HG02623 (cell line): ENCODE data around the gene MSTO1.
A peak's percentile ranks its signal among the peaks of the same experiment; 100 is the strongest.
"Not testable (repeated sequence)": the region's sequence is repeated elsewhere in the genome, so short reads cannot be mapped to it uniquely, and the experiment has no call there.

Experiments used
- ATAC-seq: cut with Tn5 transposase; IDR thresholded peaks from one replicate; pipeline ENCODE4 v1.9.1; 2021; ENCODE audit warnings: moderate library complexity; ENCODE audit not compliant: unreplicated experiment

Gene MSTO1

GRCh38 chr1:155610257-155610647 is 234 bp downstream of the MSTO1 start:
- ATAC-seq, result peak; percentile 7

DNA sequence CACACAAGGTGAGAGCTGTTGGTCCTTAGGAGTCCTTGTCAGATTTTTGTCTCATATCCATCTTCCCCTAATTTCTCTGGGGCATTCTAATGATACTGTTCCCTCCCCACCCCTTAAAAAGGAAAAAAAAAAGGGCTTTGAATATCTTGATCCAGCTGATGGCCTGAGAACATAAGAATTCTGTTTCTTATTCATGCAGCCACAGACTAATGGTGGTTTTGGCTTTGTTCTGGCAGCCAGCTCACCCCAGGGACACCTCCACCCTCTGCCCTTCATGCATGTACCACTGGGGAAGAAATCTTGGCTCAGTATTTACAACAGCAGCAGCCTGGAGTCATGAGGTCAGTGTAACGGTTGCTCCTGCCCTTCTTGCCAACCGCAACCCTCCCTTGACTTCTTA is 3.2 kb downstream of the MSTO1 start:
- ATAC-seq, result not testable (repeated sequence)

DNA sequence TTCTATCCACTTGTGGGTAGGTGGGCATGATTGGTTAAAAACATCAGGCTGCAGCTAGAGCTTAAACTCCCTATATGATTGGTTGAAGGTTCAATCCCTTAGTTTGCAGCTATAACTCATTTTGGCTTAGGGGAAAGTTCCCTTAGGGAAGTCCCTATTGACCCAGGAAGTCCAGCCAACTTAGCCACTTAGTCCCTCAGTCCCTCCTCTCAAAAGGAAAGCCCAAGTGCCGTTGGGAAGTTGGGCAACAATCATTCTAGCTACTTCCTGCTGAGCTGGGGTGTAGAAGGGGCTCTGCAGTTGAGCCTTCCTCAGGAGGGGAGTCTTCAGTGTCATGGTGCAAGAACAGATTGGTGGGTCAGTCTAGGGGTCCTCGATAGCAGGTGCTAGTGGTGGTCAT is 12.2 kb downstream of the MSTO1 start:
- ATAC-seq, result no peak

GRCh38 chr1:155623357-155623756 is 13.3 kb downstream of the MSTO1 start:
- no peak for ATAC-seq

GRCh38 chr1:155626428-155626827 is 16.4 kb downstream of the MSTO1 start:
- not testable (repeated sequence) for ATAC-seq

- ATAC-seq, result no peak
Observed at GRCh38 chr1:155636397-155637153, 26.6 kb downstream of the MSTO1 start.

GRCh38 chr1:155640367-155640766 is 30.3 kb downstream of the MSTO1 start:
- ATAC-seq, result no peak

DNA sequence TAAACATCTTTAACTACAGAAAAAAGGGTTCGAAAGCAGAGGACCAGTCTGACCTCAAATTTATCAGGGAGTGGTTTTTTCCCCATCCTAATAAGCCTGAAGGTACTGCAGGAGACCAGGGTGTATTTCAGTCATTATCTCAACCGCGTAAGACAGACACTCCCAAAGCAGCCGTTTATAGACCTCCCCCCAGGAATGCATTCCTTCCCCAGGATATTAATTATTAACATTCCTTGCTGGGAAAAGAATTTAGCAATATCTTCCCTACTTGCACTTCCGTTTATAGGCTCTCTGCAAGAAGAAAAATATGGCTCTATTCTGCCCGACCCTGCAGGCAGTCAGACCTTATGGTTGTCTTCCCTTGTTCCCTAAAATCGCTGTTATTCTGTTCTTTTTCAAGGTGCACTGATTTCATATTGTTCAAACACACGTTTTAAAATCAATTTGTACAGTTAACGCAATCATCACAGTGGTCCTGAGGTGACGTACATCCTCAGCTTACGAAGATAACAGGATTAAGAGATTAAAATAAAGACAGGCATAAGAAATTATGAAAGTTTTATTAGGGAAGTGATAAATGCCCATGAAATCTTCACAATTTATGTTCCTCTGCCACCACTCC is 32.7 kb downstream of the MSTO1 start:
- not testable (repeated sequence) for ATAC-seq

- no peak for ATAC-seq
Observed at GRCh38 chr1:155643230-155643629, 33.2 kb downstream of the MSTO1 start.

DNA sequence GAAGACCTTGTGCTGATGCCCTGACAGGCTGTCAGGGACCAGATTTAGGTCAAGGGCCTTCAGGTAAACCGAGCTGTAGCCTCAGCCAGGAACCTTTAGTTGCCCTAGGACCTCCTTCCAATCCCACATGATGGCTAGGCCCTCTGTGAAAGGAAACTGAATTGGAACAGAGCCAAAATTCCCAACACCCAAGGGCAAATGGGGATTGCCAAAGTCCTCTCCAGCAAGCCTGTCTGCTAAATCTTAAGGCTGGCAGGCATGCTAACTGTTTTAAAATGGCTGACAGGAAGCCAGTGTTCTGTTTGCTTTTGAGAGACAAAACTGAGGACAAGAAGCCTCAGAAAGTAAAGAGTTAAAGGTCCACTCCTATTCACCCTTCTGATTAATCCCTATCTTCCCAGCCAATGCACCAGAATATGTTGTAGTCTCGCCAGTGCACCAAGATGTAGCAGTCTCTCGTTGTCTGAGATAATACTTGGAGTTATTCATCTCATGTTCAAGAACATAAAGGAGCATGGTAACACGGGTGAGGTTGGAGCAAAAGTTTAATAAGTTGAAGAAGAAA is 35.1 kb downstream of the MSTO1 start:
- ATAC-seq, result no peak

- no peak for ATAC-seq
Observed at GRCh38 chr1:155645648-155646047, 35.6 kb downstream of the MSTO1 start.

- no peak for ATAC-seq
Observed at GRCh38 chr1:155646307-155646706, 36.3 kb downstream of the MSTO1 start.

DNA sequence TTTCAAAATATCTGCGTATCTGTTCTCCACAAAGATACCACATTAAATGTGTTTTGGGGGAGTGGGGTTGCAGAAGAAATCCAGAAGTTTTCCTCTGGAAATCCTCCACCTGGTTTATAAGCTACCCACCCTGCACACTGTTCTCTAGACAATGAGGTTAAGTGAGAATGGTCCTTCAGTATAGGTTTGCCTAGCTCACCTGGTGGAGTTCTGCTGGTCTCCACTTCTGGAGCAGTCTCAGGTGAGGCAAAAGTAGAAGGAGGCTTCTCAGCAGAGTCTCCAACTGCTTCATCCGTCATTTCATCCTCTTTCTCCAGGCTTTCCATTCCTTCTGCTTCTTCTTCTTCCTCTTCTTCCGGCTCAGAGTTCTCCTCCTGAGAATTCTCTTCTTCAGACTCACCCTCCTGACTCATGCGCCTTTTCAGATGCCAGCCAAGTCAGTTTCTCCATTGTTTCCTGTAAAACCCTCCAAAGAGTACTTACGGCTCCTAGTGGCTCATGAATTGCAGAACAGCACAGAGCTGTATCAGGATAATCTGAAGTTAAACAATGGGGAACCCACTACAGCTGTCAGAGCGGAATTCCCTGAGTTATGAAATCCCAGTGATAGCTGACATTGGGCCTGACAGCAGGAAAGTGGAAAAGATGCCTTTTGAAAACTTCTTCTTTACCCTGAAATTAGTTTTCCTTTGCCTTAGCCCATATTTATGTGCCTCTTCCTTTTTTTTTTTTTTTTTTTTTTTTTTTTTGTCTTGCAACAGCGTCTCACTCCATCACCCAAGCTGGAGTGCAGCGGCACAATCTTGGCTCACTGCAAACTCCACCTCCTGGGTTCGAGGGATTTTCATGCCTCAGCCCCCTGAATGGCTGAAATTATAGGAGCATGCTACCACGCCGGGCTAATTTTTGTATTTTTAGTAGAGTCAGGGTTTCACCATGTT is 38.5 kb downstream of the MSTO1 start:
- ATAC-seq, result no peak

DNA sequence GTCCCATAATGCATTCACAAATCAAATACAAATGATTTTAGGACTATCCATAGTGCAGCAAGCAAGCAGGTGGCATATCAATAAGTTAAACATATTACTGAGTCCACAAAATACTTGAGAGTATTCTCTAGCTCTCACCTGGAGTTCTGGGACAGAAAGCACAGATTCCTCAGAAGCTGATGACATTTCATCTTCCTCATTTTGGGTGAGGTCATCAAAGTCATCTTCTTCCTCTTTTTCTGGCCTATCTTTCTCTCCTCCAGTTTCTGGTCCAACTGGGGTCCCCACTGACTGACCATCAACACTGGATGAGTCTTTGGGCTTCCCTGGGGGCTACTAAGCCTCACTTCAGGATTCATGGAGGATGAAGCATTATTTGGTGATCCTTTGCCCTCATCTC is 39.7 kb downstream of the MSTO1 start:
- no peak for ATAC-seq

DNA sequence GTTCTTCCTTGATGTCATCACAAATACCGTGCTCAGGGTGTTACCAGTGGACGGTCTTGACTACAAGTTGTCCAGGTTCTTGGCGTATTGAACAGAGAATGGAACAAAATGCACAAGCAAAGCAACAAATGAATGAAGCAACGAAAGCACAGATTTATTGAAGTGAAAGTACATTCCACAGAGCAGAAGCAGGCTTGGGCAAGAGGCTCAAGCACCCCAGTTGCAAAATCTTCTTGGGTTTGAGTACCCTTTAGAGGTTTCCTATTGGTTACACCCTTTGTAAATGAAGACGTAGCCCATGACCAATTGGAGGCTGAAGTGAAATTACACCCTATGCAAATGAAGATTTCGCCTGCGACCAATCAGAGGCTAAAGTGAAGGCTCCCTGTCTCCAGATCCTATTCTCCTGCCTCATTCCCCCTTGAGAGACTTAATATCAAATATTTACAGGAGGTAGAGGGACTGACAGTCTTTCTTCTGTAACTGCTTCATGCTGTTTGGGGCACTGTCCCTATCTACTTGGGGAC is 40.3 kb downstream of the MSTO1 start:
- no peak for ATAC-seq

- ATAC-seq, result no peak
Observed at GRCh38 chr1:155651861-155652661, 42.0 kb downstream of the MSTO1 start.

DNA sequence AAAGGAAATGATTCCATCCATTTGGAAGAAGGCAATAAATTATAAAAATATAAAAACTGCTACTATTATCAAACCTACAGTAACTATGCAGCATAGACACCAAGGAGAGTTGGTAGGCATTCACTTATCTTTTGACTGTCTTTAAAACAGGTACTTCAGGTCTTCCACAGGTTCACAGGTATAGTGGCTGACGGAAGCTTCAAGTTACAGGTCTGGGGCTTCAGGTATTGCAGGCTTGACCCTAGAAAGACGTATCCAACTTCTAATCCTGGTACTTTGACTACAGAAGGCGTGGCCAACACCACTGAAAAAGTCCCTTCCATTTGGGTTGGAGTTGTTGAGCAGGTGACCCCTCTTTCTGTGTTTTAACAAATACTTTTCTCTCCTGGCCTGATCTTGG is 42.9 kb downstream of the MSTO1 start:
- ATAC-seq, result no peak

DNA sequence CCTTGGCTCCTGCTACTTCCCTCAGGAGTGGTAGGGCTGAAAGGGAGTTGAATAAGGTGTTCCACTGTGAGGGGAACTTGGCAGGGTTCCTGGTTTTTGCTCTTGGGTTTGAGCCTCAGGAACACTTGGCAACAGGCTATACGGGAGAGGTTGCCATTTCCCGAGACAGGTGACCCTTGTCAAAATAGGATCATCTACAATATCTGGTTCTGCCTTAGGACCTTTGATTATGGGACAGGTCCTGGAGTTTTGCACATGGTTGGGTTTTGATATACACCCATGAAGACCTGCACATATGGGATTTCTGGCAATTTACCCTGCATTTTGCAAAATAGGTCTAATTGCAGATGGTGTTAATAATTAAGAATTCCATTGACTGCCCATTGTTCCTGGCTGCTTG is 47.4 kb downstream of the MSTO1 start:
- no peak for ATAC-seq

GRCh38 chr1:155661239-155661638 is 51.2 kb downstream of the MSTO1 start:
- not testable (repeated sequence) for ATAC-seq
